H1 (cell line): Measurements from ENCODE around the gene RBM20. TPM values are rescaled to one million over a fixed set of nuclear protein-coding genes. Genes with fewer than 3 reads are reported as not detected.

ENCODE experiments used
- CTCF ChIA-PET: fragments of 300-600 bp; sonication (Branson Sonifier 250); formaldehyde crosslinking; loops from one replicate; lab custom pipeline; 2021; ENCODE audit not compliant: partially characterized antibody; lab: Charles Lee
- POLR2A ChIA-PET: fragments of 300-600 bp; sonication (Branson Sonifier 250); formaldehyde crosslinking; loops from one replicate; lab custom pipeline; 2021; ENCODE audit warnings: inconsistent platforms; ENCODE audit not compliant: partially characterized antibody; lab: Charles Lee
- DNase-seq, 2 experiments: peaks; one replicate each; pipeline versions ENCODE4 v3.0.0 to v3.0.0-alpha.2; 2010 to 2022; ENCODE audit warnings: low spot score in 2 of 2, low read depth in 1 of 2, mixed read lengths in 1 of 2
- FAIRE-seq: peaks from 2 replicates; lab custom pipeline; 2011; peaks lifted over from hg19 to GRCh38; lab: Jason Lieb, UNC
- H2AFZ ChIP-seq: 2 replicates; pipeline ENCODE4 v1.8.1; 2012; ENCODE audit warnings: low read length, inconsistent platforms
- H2AK5ac ChIP-seq: 2 replicates; pipeline ENCODE4 v1.6.1; 2013; ENCODE audit warnings: low read depth, low read length
- H2BK120ac ChIP-seq: replicated peaks from 2 replicates; pipeline ENCODE3; 2013; ENCODE audit warnings: low read depth, low read length, inconsistent platforms
- H2BK12ac ChIP-seq: 2 replicates; pipeline ENCODE4 v1.6.1; 2013; ENCODE audit warnings: low read depth, low read length
- H2BK15ac ChIP-seq: 2 replicates; pipeline ENCODE4 v1.6.1; 2013; ENCODE audit warnings: low read length
- H2BK20ac ChIP-seq: 2 replicates; pipeline ENCODE4 v1.6.1; 2013; ENCODE audit warnings: low read length
- H2BK5ac ChIP-seq: 2 replicates; pipeline ENCODE4 v1.6.1; 2013; ENCODE audit warnings: low read depth, low read length
- H3K14ac ChIP-seq: 2 replicates; pipeline ENCODE4 v1.6.1; 2013; ENCODE audit warnings: inconsistent platforms; ENCODE audit not compliant: insufficient read length
- H3K18ac ChIP-seq: 2 replicates; pipeline ENCODE4 v1.6.1; 2013; ENCODE audit warnings: low read length; ENCODE audit errors: extremely low read depth
- H3K23ac ChIP-seq: 2 replicates; pipeline ENCODE4 v1.6.1; 2013; ENCODE audit warnings: inconsistent platforms; ENCODE audit not compliant: insufficient read length
- H3K23me2 ChIP-seq: 2 replicates; pipeline ENCODE4 v1.6.1; 2013; ENCODE audit warnings: low read depth, low read length
- H3K27ac ChIP-seq: 2 replicates; pipeline ENCODE4 v1.6.1; 2011; ENCODE audit warnings: low read depth, low read length, inconsistent platforms
- H3K27me3 ChIP-seq, 4 experiments: replicated peaks in 1 of 4; 1 replicate in 1 of 4; 2 replicates in 3 of 4; pipeline versions ENCODE4 v1.6.1 to v1.8.1; 2011 to 2013; ENCODE audit warnings: low read length in 3 of 4, mild to moderate bottlenecking in 3 of 4, inconsistent platforms in 2 of 4, mixed read lengths in 2 of 4, moderate library complexity in 1 of 4; ENCODE audit not compliant: control insufficient read depth in 3 of 4, insufficient read depth in 3 of 4; ENCODE audit errors: extremely low read depth in 1 of 4
- H3K36me3 ChIP-seq, 4 experiments: 2 replicates each; pipeline versions ENCODE4 v1.6.1 to v1.8.1; 2011 to 2013; ENCODE audit warnings: mild to moderate bottlenecking in 4 of 4, low read length in 3 of 4, moderate library complexity in 2 of 4, control low read depth in 1 of 4, inconsistent platforms in 1 of 4; ENCODE audit not compliant: insufficient read depth in 4 of 4, control insufficient read depth in 2 of 4
- H3K4ac ChIP-seq: replicated peaks from 2 replicates; pipeline ENCODE3; 2013; ENCODE audit warnings: low read length, low read depth, mixed read lengths, inconsistent platforms; ENCODE audit not compliant: insufficient read length
- H3K4me1 ChIP-seq, 4 experiments: replicated peaks in 1 of 4; 1 replicate in 1 of 4; 2 replicates in 3 of 4; pipeline versions ENCODE4 v1.6.1 to v1.8.1; 2011 to 2013; ENCODE audit warnings: low read length in 3 of 4, inconsistent platforms in 2 of 4, mixed read lengths in 1 of 4; ENCODE audit not compliant: insufficient read depth in 4 of 4, control insufficient read depth in 3 of 4
- H3K4me2 ChIP-seq, 2 experiments: 2 replicates each; pipeline versions ENCODE4 v1.6.1 to v1.8.1; 2011 to 2013; ENCODE audit warnings: low read depth in 2 of 2, low read length in 2 of 2, control low read depth in 1 of 2, inconsistent platforms in 1 of 2, mild to moderate bottlenecking in 1 of 2; ENCODE audit not compliant: insufficient read depth in 1 of 2
- H3K4me3 ChIP-seq, 4 experiments: fragments of 200-600, 300-600 bp in 1 of 4; sonication (generic), shearing (Covaris generic), sonication (Bioruptor Twin) in 1 of 4; 2 replicates each; pipeline versions ENCODE4 v1.5.1 to v1.8.1; 2011 to 2016; ENCODE audit warnings: low read length in 4 of 4, low read depth in 3 of 4, control low read depth in 2 of 4, inconsistent platforms in 2 of 4, mild to moderate bottlenecking in 2 of 4, mixed read lengths in 1 of 4, moderate library complexity in 1 of 4; ENCODE audit not compliant: insufficient read depth in 2 of 4; ENCODE audit errors: extremely low read depth in 1 of 4
- H3K56ac ChIP-seq: replicated peaks from 2 replicates; pipeline ENCODE3; 2013; ENCODE audit warnings: low read depth, mild to moderate bottlenecking, mixed read lengths, low read length, inconsistent platforms; ENCODE audit not compliant: insufficient read length
- H3K79me1 ChIP-seq: 2 replicates; pipeline ENCODE4 v1.6.1; 2013; ENCODE audit warnings: low read depth, low read length, control low read depth
- H3K79me2 ChIP-seq, 2 experiments: 2 replicates each; pipeline versions ENCODE4 v1.6.1 to v1.8.1; 2012 to 2013; ENCODE audit warnings: low read length in 2 of 2, mild to moderate bottlenecking in 2 of 2, inconsistent platforms in 1 of 2; ENCODE audit not compliant: insufficient read depth in 2 of 2, control insufficient read depth in 1 of 2
- H3K9ac ChIP-seq, 4 experiments: replicated peaks in 1 of 4; 1 replicate in 1 of 4; 2 replicates in 3 of 4; pipeline versions ENCODE4 v1.6.1 to v1.8.1; 2011 to 2013; ENCODE audit warnings: low read depth in 3 of 4, low read length in 3 of 4, control low read depth in 2 of 4, mild to moderate bottlenecking in 2 of 4, moderate library complexity in 2 of 4, inconsistent platforms in 1 of 4; ENCODE audit errors: extremely low read depth in 1 of 4
- H3K9me3 ChIP-seq, 2 experiments: 2 replicates each; pipeline versions ENCODE4 v1.6.1 to v1.8.1; 2012 to 2013; ENCODE audit warnings: mild to moderate bottlenecking in 2 of 2, moderate library complexity in 2 of 2, control low read depth in 1 of 2, inconsistent platforms in 1 of 2, low read depth in 1 of 2, low read length in 1 of 2, mixed read lengths in 1 of 2; ENCODE audit not compliant: insufficient read depth in 2 of 2
- H4K20me1 ChIP-seq, 2 experiments: replicated peaks in 1 of 2; 2 replicates each; pipeline versions ENCODE3 to v1.8.1; 2011 to 2013; ENCODE audit warnings: inconsistent platforms in 2 of 2, low read length in 2 of 2, mild to moderate bottlenecking in 1 of 2; ENCODE audit not compliant: insufficient read depth in 2 of 2, control insufficient read depth in 1 of 2
- H4K5ac ChIP-seq: 2 replicates; pipeline ENCODE4 v1.6.1; 2013; ENCODE audit warnings: low read length, low read depth, mixed read lengths, inconsistent platforms; ENCODE audit not compliant: insufficient read length
- H4K8ac ChIP-seq: 2 replicates; pipeline ENCODE4 v1.8.0; 2013; ENCODE audit warnings: mild to moderate bottlenecking, moderate library complexity, low read length, inconsistent platforms; ENCODE audit not compliant: insufficient read depth; ENCODE audit errors: extremely low read depth
- H4K91ac ChIP-seq: replicated peaks from 2 replicates; pipeline ENCODE3; 2013; ENCODE audit warnings: low read length, mixed read lengths, inconsistent platforms; ENCODE audit not compliant: insufficient read length
- CHD1 ChIP-seq: IDR thresholded peaks from 2 replicates; pipeline ENCODE4 v1.6.1; 2012; ENCODE audit warnings: low read depth, low read length, improper control_type of control experiment
- GTF2F1 ChIP-seq: IDR thresholded peaks from 2 replicates; pipeline ENCODE4 v1.6.1; 2012; ENCODE audit warnings: low read depth, low read length, improper control_type of control experiment, borderline replicate concordance
- KDM5A ChIP-seq: fragments of 200-600 bp; IDR thresholded peaks from 2 replicates; pipeline ENCODE4 v1.7.1; 2012; ENCODE audit warnings: mild to moderate bottlenecking, low read length, inconsistent platforms, mixed read lengths
- NRF1 ChIP-seq: IDR thresholded peaks from 2 replicates; pipeline ENCODE4 v1.6.1; 2011; ENCODE audit warnings: mild to moderate bottlenecking, low read depth, low read length, improper control_type of control experiment
- RXRA ChIP-seq: IDR thresholded peaks from 2 replicates; pipeline ENCODE4 v1.6.1; 2011; ENCODE audit warnings: low read depth, mild to moderate bottlenecking, low read length, moderate library complexity; ENCODE audit not compliant: insufficient read depth
- SIN3A ChIP-seq, 2 experiments: IDR thresholded peaks in 1 of 2; conservative IDR thresholded peaks in 1 of 2; 2 replicates each; pipeline ENCODE4 v1.6.1; 2011 to 2012; ENCODE audit warnings: low read length in 2 of 2, improper control_type of control experiment in 1 of 2, low read depth in 1 of 2, mild to moderate bottlenecking in 1 of 2
- SP2 ChIP-seq: IDR thresholded peaks from 2 replicates; pipeline ENCODE4 v1.6.1; 2012; ENCODE audit warnings: mild to moderate bottlenecking, low read length, inconsistent platforms
- TEAD4 ChIP-seq: IDR thresholded peaks from 2 replicates; pipeline ENCODE4 v1.6.1; 2012; ENCODE audit warnings: low read depth, low read length, inconsistent platforms, mixed read lengths
- WGBS, 2 experiments: shearing (Covaris generic) in 1 of 2; methylation state at CpG; one replicate each; pipeline versions ENCODE4 v1.1.6 to v1.1.7; 2013 to 2015; ENCODE audit warnings: low lambda C conversion rate in 2 of 2, mixed read lengths in 2 of 2, inconsistent platforms in 1 of 2, low coverage in 1 of 2, missing lambda C conversion rate in 1 of 2; ENCODE audit not compliant: insufficient replicate concordance in 2 of 2, insufficient coverage in 1 of 2, insufficient read length in 1 of 2; ENCODE audit errors: extremely low coverage in 1 of 2, missing lambda C conversion rate in 1 of 2; 5-methylcytosine and 5-hydroxymethylcytosine counted together
- polyA plus RNA-seq, 7 experiments: library from polyadenylated mRNA; depleted of rRNA in 3 of 7; stranded (reverse) in 5 of 7; unstranded in 2 of 7; fragments of >200 nt in 5 of 7; fragments of 200-250 nt in 2 of 7; gene quantifications; 1 replicate in 5 of 7; 2 replicates in 1 of 7; 4 replicates in 1 of 7; pipeline versions ENCODE4 v1.2.1 to v1.2.3, GENCODE V29; 2011 to 2013; ENCODE audit warnings: missing spikeins in 2 of 7, mixed read lengths in 2 of 7
- total RNA-seq: library from RNA; stranded (reverse); fragmentation: NEBNext Ultra II Directional; extraction: Animal tissue kit (Norgen Biotek cat#: 25700); gene quantifications from 2 replicates; pipeline ENCODE4 v1.2.1, GENCODE V29; 2021
- TF ChIP-seq, protein P1 (sequence below): IDR thresholded peaks from 2 replicates; pipeline ENCODE4 v1.6.1; 2011; ENCODE audit warnings: low read length, improper control_type of control experiment
- TF ChIP-seq, protein P2 (sequence below), 3 experiments: IDR thresholded peaks; 1 replicate in 2 of 3; 2 replicates in 1 of 3; pipeline versions ENCODE4 v1.5.1 to v1.6.1; 2011; ENCODE audit warnings: low read length in 3 of 3, mild to moderate bottlenecking in 3 of 3, inconsistent platforms in 2 of 3, low read depth in 1 of 3, moderate library complexity in 1 of 3; ENCODE audit not compliant: insufficient read depth in 1 of 3; ENCODE audit errors: control extremely low read depth in 1 of 3

RBM20 gene
- total and polyA plus RNA-seq, 2 of the 8 experiments (the other 6 are each of a cell fraction or from before 2014, with no cell fraction given): 0.05 to 0.63 TPM

DNA sequence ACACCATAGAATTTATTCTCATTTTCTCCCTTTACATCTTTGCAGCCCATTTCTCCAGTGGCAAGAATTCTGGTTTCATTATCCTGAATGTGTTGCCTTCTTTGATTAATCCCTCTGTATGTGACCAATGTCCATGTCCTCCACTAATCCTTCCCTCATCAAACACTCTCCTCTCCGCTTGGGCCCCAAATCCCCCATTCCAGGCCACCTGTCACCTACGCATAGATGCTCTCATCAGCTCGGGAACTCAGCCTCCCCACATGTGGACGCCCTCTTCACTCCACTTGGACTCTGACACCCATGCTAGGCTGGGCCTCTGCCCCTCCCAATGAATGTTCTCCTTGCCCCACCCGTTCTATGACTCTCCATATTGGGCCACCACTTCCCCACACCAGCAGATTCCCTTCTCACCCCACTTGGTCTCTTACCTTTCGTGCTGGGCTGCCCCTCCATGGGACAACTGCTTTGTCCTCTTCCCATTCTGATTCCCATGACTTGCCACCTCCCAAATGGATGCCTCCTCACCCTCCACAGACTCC lies 18.7 kb upstream of the RBM20 start:
- Histone ChIP-seq H3K27ac (no peak overlapping the region), H4K91ac (no peak overlapping the region), H3K18ac (no peak overlapping the region), H4K5ac (no peak overlapping the region), H2AK5ac (no peak overlapping the region), H2BK5ac (no peak overlapping the region), H3K27me3 (no peaks in the 10 kb centered on the region), H3K14ac (no peak overlapping the region), H3K79me1 (no peaks in the 10 kb centered on the region), H4K20me1 (no peaks in the 10 kb centered on the region), H2AFZ (no peak overlapping the region), H2BK15ac (no peak overlapping the region), H3K9me3 (no peaks in the 10 kb centered on the region), H3K4me2 (no peak overlapping the region), H3K23me2 (no peaks in the 10 kb centered on the region), H3K4ac (no peak overlapping the region), H3K23ac (no peak overlapping the region), H2BK20ac (no peak overlapping the region), H3K36me3 (no peaks in the 10 kb centered on the region), H3K56ac (no peak overlapping the region), H3K9ac (no peak overlapping the region), H2BK120ac (no peak overlapping the region), H3K4me1 (peaks cover 0 to 6% (median 1%) of the 10 kb centered on the region in 4 experiments; a peak in 2 of 7 replicates), H2BK12ac (no peak overlapping the region), H3K4me3 (no peak overlapping the region), H4K8ac (no peak overlapping the region), H3K79me2 (no peaks in the 10 kb centered on the region)
- CTCF ChIA-PET: no interaction called here
- WGBS, 2 experiments: 87% methylated on average over 6 of the region's 6 CpGs; no CpG with 5 or more reads in 1 of the 2 experiments
- FAIRE-seq (no peak), DNase-seq (no peak)
- POLR2A ChIA-PET: no interaction called here
- TF ChIP-seq KDM5A (no peak), NRF1 (no peak), RXRA (no peak), CHD1 (no peak), GTF2F1 (no peak), TEAD4 (no peak), SIN3A (conservative IDR thresholded peaks at IDR 0.05 in 1 of 2, IDR thresholded peaks at IDR 0.05 in 1 of 2; ENCODE audit: low read depth in 1 of 2, low read length in 2 of 2) (no peak), SP2 (no peak)
- TF ChIP-seq, protein P1, sequence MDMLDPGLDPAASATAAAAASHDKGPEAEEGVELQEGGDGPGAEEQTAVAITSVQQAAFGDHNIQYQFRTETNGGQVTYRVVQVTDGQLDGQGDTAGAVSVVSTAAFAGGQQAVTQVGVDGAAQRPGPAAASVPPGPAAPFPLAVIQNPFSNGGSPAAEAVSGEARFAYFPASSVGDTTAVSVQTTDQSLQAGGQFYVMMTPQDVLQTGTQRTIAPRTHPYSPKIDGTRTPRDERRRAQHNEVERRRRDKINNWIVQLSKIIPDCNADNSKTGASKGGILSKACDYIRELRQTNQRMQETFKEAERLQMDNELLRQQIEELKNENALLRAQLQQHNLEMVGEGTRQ: no peak
- TF ChIP-seq, protein P2, sequence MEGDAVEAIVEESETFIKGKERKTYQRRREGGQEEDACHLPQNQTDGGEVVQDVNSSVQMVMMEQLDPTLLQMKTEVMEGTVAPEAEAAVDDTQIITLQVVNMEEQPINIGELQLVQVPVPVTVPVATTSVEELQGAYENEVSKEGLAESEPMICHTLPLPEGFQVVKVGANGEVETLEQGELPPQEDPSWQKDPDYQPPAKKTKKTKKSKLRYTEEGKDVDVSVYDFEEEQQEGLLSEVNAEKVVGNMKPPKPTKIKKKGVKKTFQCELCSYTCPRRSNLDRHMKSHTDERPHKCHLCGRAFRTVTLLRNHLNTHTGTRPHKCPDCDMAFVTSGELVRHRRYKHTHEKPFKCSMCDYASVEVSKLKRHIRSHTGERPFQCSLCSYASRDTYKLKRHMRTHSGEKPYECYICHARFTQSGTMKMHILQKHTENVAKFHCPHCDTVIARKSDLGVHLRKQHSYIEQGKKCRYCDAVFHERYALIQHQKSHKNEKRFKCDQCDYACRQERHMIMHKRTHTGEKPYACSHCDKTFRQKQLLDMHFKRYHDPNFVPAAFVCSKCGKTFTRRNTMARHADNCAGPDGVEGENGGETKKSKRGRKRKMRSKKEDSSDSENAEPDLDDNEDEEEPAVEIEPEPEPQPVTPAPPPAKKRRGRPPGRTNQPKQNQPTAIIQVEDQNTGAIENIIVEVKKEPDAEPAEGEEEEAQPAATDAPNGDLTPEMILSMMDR (IDR thresholded peaks at IDR 0.05; ENCODE audit: control extremely low read depth in 1 of 3, insufficient read depth in 1 of 3, low read depth in 1 of 3, low read length in 3 of 3): no peak
